GM19463 (cell line): Measurements from ENCODE around the gene RPS3.
"Not testable (repeated sequence)": the region's sequence is repeated elsewhere in the genome, so short reads cannot be mapped to it uniquely, and the experiment has no call there.

ENCODE experiments used
- ATAC-seq: cut with Tn5 transposase; IDR thresholded peaks from one replicate; pipeline ENCODE4 v1.9.1; 2021; ENCODE audit warnings: mild to moderate bottlenecking, moderate library complexity; ENCODE audit not compliant: unreplicated experiment

RPS3 gene

DNA sequence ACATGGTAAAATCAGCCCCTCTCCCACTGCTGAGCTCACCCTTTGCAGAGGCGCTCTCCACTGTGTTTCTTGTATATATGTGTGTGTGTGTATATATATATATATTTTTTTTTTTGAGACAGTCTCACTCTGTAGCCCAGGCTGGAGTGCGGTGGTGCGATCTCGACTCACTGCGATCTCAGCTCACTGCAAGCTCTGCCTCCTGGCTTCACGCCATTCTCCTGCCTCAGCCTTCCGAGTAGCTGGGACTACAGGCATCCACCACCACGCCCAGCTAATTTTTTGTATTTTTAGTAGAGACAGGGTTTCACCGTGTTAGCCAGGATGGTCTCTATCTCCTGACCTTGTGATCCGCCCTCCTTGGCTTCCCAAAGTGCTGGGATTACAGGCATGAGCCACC is 13.8 kb downstream of the RPS3 start:
- ATAC-seq: not testable (repeated sequence)

DNA sequence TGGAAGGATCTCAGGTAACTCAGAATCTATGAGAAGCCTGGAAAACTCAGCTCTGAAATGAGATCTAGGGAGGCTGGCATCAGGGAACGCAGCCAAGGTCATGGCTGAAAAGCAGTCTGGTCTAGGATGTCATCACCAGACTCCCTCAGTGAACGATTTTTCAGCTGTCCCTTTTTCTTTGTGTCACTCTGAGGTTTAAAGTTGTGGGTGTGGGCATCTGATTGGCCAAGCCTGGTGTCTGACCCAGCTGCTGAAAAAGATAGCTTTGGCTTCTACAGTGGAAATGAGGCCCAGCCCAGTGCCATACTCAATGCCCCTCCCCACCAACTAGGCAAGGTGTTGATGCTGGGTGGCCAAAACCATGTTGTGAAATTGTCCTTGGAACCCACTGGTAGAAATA is 14.5 kb downstream of the RPS3 start:
- ATAC-seq: no peak

DNA sequence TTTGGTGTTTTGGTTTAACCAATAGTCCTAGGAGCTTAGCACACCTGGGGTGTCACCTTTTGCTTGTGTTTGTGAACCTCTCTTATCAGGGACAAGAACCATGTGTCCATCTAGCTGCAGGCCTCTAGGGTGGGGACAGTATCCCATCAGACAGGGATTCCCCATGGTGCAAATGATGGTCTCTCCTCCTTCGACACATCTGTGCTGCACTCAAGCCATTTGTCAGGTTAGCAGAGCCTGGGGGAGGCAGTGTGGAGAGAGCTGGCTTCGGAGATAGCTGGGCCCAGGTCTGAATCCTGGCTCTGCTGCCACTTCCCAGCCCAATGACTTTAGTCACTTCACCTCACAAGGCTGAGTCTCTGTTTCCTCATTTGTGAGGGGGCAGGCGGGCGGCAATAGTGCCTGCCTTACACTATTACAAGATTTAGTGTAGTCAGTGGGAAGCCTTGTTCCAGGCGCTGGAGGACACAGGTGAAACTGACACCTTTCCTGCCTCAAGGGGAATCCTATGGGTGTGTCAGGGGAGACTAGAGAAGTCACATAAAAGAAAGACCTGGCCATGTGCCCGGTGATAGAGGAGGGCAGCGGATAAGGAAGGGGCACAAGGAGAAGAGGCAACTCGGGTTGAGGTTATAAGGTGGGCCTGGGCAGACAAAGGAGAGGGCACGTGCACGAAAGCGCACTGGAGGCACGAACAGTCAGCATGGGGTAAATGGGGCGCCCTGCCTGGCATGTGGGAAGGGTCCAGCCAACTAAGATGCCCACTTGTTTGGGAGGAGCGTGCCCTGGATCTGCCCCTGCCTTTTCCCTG is 21.1 kb downstream of the RPS3 start:
- ATAC-seq: no peak

DNA sequence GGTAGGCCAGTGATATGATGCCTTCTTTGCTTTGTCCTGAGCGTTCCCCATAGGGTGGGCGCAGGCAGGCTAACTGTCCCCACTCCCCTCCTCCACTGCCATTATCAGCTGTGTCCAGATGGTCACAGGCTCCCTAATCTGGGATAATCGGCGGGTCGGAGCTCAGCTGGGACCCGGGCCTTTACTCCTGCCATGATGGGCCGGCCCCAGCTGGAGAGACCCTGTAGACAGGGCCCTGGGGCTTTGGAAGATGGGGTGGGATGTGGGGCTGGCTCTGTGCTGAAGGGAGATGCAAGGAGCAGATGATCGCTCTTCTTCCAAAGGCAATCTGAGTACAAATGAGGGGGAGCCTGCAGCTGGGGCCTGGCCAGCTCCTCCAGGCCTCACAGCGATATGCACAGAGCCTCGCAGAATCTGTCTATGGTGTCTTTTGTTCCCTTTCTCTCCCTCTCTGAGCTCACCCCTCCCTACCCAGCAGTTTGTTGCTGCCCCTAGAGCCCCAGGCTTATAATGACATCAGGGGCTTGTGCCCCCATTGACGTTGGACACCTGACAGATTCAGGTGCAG is 21.8 kb downstream of the RPS3 start:
- ATAC-seq: no peak

DNA sequence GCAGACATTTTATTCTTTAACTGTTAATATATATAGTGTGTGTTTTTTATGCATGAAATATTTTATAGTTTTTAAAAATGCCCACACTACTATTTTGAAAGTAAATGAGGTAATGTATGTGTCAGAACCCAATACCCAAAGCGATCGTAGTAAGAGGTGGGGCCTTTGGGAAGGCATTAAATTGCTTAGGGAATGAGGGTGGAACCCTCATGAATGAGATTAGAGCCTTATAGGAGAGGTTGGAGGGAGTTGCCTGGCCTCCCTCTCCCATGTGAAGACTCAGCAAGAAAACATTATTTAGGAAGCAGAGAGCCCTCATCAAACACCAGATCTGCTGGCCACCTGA is 22.6 kb downstream of the RPS3 start:
- no peak for ATAC-seq

DNA sequence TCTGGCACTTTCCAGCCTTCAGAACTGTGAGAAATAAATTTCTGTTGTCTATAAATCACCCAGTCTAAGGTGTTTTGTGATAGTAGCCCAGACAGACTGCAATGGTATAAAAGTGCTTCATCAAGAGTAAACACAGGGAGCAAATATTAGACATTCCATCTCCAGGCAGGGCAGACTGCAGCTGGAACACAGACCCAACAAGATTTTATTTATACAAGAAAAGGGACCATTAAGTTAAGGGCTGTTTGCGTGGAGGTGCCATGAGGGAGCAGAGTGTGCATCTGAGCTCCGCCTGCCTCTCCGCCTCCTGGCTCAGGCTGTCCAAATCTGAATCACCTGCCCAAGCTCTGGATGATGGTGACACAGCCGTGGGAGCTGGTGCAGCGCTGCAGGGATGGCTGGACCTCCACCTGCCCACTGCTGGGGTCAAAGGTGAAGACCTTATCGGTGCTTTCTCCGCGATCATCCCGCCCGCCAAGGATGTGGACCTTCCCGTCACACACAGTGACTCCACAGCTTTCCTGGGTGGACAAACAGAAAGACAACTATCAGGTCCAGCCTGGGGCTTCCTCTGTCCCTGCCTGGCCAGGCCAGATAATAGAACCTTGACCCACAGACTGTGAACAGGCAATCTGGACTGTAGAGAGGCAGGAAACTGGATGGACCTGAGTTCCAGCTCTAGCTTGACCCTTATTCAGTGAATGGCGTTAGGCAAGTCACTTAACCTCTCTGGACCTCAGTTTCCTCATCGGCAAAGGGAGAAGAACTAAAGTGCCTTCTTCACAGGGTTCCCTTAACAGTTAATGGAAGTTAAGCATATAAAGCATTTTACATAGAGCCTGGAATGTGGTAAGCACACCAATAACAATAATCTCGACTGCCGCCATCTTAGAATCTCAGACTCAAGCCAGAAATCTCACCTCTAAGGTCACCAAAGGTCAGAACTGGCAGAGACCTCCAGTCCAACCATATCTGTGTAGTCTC is 23.2 kb downstream of the RPS3 start:
- ATAC-seq: no peak

DNA sequence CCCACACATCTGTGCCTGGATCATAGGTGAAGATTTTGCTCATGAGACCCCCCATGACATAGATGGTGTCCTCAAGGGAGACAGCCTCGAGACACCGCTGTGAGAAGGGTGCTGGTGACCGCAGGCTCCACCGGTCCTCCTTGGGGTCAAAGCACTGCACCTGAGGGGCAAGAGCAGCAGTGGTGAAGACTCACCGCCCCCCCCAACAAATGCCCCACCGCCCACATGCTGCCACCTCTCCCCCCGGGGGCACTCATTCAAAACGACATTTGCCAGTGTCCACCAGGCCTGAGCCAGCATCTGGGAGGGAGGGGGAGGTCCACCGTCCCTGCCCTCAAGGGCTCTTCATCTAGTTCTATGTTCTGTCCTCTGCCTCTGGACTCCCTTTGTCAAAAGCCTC is 24.4 kb downstream of the RPS3 start:
- ATAC-seq: no peak

DNA sequence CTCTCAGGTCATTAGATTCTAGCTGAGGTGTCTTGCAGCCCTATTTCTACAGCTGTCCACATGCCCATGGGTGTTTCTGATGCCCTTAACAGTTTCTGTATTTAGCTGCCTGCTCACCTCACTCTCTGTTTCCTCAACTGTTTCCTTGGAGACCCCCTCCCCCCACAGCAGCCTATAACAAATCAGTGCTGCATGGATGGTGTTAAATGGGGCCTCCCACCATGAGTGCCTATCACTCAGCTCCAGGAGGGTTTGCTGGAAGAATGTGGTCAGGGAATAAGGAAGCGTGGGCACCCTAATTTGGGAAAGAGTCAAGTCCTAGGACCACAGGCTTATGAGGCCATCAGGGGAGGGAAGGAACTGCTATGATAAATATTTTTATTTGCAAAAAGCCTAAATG is 25.1 kb downstream of the RPS3 start:
- no peak for ATAC-seq

DNA sequence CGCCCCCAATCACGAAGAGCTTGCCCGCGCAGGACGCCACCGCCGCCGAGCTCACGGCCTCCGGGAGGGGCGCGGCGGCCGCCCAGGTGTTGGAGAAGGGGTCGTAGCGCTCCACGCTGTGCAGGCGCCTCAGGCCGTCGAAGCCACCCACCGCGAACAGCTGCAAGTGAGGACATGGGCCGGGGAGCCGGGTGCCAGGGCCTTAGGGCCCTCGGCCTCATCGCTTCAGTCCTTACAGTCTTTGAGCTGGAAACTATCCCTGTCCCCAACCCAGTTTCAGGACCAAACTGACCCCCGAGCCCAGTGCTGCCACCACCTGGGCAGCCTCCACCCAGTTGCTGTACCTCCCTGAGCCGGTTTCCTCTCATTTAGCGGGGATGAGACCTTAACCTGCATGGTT is 26.1 kb downstream of the RPS3 start:
- no peak for ATAC-seq

DNA sequence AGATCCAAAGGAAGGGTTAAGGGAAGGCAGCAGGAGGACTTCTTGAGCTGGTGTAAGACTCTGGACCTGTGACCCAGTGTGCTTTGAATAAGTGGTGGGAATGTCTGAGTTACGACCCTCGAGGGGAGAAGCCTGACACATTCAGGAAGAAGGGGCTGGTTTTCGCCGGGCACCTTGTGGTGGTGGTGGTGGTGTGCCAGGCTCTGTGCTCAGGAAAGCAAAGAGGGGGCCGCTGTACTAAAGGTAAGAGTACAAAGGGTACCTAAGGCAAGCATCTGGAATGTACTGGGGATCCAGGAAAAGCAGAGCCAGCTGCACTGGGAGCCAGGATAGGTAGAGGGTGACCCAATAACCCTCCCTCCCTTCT is 27.4 kb downstream of the RPS3 start:
- no peak for ATAC-seq

DNA sequence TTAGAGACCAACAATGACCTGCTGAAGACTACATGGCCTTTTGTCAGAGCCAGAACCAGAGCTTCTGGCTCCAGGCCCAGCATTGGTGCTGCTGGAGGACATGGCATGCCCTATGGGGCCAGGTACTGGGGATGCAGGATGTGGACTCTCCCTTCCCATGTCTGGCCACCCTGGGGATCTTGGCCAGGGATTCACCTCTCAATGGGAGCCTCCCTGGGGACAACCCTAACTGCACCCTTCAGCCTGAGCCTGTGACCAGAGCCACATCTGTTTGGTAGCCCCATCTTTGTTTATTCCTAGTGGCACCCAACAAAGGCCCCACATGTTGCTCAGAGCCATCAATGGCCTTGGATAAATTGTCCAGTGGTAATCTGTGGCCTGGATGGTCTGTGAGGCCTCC is 27.9 kb downstream of the RPS3 start:
- ATAC-seq: no peak

DNA sequence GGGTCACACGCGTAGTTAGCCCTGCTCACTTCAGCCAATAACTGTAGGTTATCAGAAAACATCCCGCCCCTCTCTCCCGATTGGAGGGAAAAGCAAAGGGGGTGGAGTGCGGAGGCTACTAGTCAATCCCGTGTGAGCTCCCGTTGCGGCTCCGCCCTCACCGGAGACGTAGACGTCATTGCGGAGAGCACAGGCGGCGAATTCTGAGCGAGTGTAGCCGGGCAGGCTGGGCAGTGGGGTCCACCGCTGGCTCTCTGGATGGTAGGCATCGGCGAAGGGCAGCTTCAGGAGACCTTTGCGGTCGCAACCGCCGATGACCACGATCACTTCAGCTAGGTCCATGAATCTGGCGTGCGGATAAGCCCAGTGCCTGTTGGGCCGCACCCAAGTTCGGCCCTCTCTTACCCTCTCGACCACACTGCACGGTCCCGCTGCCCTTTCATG is 29.0 kb downstream of the RPS3 start:
- peak; percentile 77 for ATAC-seq

DNA sequence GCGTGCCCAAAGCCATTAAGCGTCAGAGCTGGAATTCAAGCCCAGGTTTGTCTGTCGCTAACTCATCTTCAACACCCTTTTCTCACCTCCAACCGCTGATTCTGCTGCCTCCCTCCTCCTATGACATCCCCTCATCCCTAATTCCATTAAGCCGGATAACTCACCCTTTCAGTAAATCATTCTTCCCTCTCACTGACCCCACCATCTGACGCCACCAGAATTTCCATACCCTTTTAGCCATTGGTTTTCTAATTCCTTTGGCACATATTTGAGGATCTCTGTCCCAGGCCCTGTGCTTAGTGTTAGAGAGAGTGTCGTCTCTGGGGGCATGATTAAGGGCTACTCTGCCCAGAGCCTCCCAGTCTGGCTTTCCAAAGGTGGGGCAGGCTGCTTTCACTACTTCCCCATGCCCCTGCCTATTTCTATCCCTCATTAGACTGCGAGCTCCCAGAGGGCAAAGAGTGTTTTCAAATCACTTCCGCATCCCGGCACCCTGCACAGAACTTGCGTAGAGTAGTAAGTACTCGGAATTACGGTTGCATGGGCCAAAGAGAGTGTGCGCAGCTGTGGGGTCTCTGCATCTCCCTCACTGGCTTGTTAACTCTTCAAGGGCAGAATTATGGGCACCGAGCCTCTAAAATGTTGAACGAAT is 29.8 kb downstream of the RPS3 start:
- no peak for ATAC-seq

DNA sequence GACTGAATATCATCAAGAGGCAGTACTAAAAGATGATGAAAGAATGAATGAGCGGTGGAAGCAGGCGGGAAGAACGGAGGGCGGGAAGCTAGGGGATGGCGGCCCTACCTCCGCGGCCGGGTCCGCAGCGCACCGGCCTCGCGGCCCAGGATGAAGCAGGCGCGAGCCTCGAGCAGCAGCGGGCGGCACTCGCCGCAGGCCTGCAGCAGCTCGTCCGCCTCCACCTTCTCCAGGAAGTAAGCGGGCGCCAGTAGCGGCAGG is 30.3 kb downstream of the RPS3 start:
- no peak for ATAC-seq

DNA sequence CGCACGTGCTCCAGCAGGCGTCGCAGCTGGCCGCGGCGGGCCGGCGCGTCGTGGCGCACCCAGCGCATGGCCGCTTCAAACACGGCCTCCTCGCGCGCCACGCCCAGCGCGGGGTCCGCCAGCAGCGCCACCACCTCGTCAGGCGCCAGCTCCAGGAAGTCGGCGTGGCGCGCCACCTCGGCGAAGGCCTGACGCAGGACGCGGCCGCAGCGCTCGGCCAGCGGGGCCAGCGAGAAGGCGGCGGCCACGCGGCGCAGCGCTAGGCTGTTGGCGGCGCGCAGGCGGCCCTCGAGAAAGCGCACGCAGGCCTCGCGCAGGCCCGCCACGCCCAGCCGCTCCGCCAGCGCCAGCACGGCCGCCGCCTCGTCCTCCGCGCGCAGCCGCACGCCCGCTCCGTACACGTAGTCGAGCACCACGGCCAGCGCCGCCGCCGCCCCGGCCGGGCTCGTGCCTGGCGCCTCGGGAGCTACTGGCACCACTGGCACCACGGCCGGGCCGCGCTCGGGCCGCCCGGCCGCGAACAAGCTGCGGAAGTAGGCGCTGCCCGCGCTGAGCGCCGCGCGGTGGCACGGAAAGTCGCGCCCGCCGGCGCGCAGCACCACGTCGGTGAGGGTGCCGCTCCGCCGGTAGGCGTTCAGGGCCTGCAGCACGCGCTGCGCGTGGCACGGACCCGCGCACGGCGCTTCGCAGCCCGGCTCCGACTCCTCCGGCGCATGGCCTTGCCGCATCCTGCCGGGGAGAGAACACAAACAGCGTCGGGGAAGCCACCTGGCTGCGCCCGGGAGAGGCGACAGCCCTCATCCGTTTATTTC is 30.8 kb downstream of the RPS3 start:
- ATAC-seq: no peak

DNA sequence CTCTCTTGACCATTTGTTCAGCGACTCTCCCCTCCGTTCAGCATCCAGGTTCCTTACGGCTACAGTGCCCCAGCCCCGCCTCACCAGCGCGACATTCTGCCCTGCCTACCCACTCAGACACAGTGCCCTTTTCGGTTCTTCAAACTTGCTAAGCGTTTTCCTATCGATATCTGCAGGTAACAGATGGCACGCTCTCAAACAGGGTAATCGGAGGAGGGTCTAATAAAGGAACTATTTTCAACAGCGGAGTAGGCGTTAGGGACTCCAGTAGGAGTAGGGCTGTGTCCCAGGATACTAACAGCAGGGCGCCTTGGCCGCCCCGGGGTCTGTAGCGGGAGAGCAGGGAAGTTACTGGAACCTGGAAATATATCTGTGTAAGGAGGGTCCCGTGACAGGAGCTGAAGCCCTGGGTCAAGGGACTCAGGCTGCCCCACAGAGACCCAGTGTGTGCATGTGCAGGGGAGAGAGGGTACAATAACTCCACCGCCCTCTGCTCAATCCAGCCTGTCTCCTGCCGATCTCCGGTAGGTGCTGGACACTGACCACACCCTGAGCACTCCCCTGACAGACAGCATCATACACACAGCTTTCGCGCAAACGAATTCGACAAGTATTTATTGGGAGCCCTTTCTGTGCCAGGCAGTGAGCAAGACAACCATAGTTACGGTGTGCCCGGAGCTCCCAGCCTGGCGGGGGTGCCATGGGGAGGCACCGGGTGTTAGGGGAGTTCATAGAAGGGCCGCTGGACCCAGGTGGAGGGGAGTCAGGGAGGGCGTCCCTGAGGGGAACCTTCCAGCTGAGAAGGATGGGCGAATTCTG is 31.6 kb downstream of the RPS3 start:
- no peak for ATAC-seq

DNA sequence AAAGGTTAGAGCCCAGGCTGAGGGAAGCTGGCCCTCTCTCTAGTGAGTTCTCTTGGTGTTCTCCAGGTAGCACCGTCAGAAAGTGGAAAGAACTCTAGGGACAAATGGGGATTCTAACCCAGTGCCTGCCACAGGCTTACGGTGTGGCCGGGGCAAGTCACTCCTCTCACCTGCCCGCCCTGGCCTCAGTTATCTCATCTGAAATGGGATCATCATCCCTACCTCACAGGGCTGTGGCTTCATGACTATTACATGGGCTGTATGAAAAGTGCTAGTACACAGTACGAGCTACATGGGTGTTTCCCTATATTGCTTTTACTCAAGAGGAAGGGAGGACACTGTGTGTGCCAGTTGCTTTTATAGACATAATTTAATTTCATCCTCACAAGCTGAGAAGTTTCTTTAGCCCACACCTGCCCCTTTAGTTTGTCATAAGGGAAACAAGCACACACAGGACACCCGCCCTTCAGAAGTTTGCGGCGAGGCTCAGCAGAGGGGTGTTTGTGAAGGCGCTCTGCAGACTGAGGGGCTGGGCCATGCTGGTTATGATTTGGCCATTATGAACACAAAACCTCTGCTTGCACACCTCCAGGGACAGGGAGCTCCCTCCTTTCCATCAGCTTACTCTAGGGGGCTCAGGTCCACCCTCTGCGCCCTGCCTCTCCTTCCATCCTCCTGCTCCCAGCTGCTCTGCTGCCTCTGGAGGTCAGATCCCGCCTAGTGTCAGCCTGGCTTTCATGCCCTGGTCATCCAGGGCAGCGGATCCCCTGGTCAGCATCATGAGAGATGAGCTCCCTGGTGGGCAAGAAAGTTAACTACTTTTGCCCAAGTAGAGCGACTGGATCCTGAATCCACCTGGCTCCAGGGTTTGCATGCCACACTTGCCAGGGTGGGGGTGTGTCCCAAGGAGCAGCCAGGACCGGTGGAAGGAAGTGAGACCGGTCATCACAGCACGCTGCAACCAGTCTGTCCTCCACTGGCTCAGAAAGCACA is 32.5 kb downstream of the RPS3 start:
- ATAC-seq: no peak

DNA sequence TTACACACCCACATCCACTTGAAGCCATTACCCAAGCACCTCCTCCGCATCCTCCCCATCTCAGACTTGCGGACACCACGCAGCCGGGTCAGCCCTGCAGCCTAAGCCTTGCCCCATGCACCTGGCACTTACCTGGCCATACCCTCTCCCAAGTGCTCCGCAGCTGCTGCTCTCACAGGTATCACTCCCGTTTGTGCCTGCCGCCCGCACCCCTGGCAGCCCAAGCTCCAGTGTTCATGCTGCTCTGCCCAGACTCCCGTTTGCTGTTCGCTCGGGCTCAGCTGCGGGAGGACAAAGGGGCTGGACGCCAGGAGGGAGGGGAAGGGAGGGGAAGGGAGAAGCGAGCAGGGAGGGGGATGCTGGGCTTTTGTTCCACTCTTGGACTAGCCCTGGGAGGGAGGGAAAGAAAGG is 33.6 kb downstream of the RPS3 start, which contains the start of gene KLHL35:
Gene KLHL35, minus strand, starts transcription at position 293 of the 411 bp plus-strand sequence. CDS start 2,574 bp downstream, outside the sequence.
- ATAC-seq: no peak
